HepG2 (cell line): ENCODE data around the gene CASKIN1. TPM values are rescaled to one million over a fixed set of nuclear protein-coding genes. Genes with fewer than 3 reads are reported as not detected.

ENCODE experiments used
- CBX5 ChIP-seq: sonication (generic); formaldehyde crosslinking; IDR thresholded peaks from 2 replicates; pipeline ENCODE4 v1.4.0; 2020; ENCODE audit warnings: missing genetic modification reagents, borderline replicate concordance
- EED ChIP-seq: sonication (generic); formaldehyde crosslinking; IDR thresholded peaks from 2 replicates; pipeline ENCODE4 v1.5.0; 2020; ENCODE audit warnings: mild to moderate bottlenecking, missing genetic modification reagents
- FIP1L1 ChIP-seq: fragments of 200-400 bp; formaldehyde crosslinking; IDR thresholded peaks from 2 replicates; pipeline ENCODE4 v1.6.1; 2018; ENCODE audit warnings: low read depth, mild to moderate bottlenecking, low read length, moderate library complexity, borderline replicate concordance; ENCODE audit not compliant: insufficient read depth
- KDM5A ChIP-seq: fragments of 200-600 bp; sonication (generic); IDR thresholded peaks from 2 replicates; pipeline ENCODE4 v1.7.0; 2018; ENCODE audit warnings: antibody characterized with exemption, mild to moderate bottlenecking, low read length, borderline replicate concordance
- POLR2G ChIP-seq: fragments of 200-400 bp; formaldehyde crosslinking; IDR thresholded peaks from 2 replicates; pipeline ENCODE4 v1.6.1; 2018; ENCODE audit warnings: mild to moderate bottlenecking, low read depth, low read length, moderate library complexity
- RBM39 ChIP-seq: fragments of 200-400 bp; formaldehyde crosslinking; IDR thresholded peaks from one replicate; pipeline ENCODE4 v1.6.1; 2018; ENCODE audit warnings: antibody characterized with exemption, mild to moderate bottlenecking, low read depth, low read length; ENCODE audit not compliant: poor library complexity, severe bottlenecking
- RCOR2 ChIP-seq: IDR thresholded peaks from 2 replicates; pipeline ENCODE4 v1.6.1; 2016; ENCODE audit warnings: missing biosample characterization, missing genetic modification reagents
- YEATS2 ChIP-seq: sonication (generic); formaldehyde crosslinking; IDR thresholded peaks from 2 replicates; pipeline ENCODE4 v1.4.0; 2020; ENCODE audit warnings: missing genetic modification reagents, borderline replicate concordance
- ZMYM2 ChIP-seq: sonication (generic); formaldehyde crosslinking; IDR thresholded peaks from 2 replicates; pipeline ENCODE4 v1.8.0; 2022; ENCODE audit warnings: mild to moderate bottlenecking, missing genetic modification reagents
- ZNF552 ChIP-seq: sonication (generic); formaldehyde crosslinking; IDR thresholded peaks from 2 replicates; pipeline ENCODE4 v1.9.0; 2022; ENCODE audit warnings: missing genetic modification reagents, mild to moderate bottlenecking, borderline replicate concordance
- ZNF563 ChIP-seq: sonication (generic); formaldehyde crosslinking; IDR thresholded peaks from 2 replicates; pipeline ENCODE4 v1.8.0; 2022; ENCODE audit warnings: mild to moderate bottlenecking, moderate library complexity, missing genetic modification reagents
- ZNF564 ChIP-seq: sonication (generic); formaldehyde crosslinking; IDR thresholded peaks from 2 replicates; pipeline ENCODE4 v1.8.1; 2023; ENCODE audit warnings: mild to moderate bottlenecking, missing genetic modification reagents
- polyA plus RNA-seq, 8 experiments: library from polyadenylated mRNA; depleted of rRNA in 3 of 8; stranded (reverse) in 7 of 8; unstranded in 1 of 8; fragments of >200 nt; fragmentation: Illumina TruSeq in 4 of 8; extraction: Trizol in 4 of 8; gene quantifications; 2 replicates each; pipeline versions ENCODE4 v1.2.1 to v1.2.3, GENCODE V29; 2011 to 2016; ENCODE audit warnings: low read depth in 4 of 8, missing spikeins in 1 of 8, mixed read lengths in 1 of 8; ENCODE audit not compliant: insufficient read depth in 1 of 8
- total RNA-seq, 5 experiments: library from RNA; depleted of rRNA; stranded (reverse); fragments of >200 nt; fragmentation: Illumina TruSeq; extraction: Trizol; gene quantifications; 2 replicates each; pipeline ENCODE4 v1.2.3, GENCODE V29; 2016; ENCODE audit warnings: low read depth in 1 of 5
- TF ChIP-seq, protein P1 (sequence below): sonication (generic); formaldehyde crosslinking; conservative IDR thresholded peaks from 2 replicates; pipeline ENCODE4 v1.5.0; 2020; ENCODE audit warnings: missing genetic modification reagents
- TF ChIP-seq, protein P2 (sequence below): sonication (generic); formaldehyde crosslinking; IDR thresholded peaks from 2 replicates; pipeline ENCODE4 v1.4.0; 2020; ENCODE audit warnings: missing genetic modification reagents
- TF ChIP-seq, protein P3 (sequence below): sonication (generic); formaldehyde crosslinking; IDR thresholded peaks from 2 replicates; pipeline ENCODE4 v1.5.0; 2020; ENCODE audit warnings: missing genetic modification reagents
- TF ChIP-seq, protein P4 (sequence below): sonication (generic); formaldehyde crosslinking; IDR thresholded peaks from 2 replicates; pipeline ENCODE4 v1.5.0; 2020; ENCODE audit warnings: mild to moderate bottlenecking, missing genetic modification reagents
- TF ChIP-seq, protein P5 (sequence below): IDR thresholded peaks from 2 replicates; pipeline ENCODE4 v1.6.1; 2012; ENCODE audit warnings: low read depth, low read length, improper control_type of control experiment
- TF ChIP-seq, protein P6 (sequence below): IDR thresholded peaks from 2 replicates; pipeline ENCODE4 v1.6.1; 2016; ENCODE audit warnings: missing compliant biosample characterization, missing genetic modification reagents, borderline replicate concordance

The CASKIN1 gene
- total and polyA plus RNA-seq, 2 of the 13 experiments (the other 11 are each of a cell fraction or from before 2014, with no cell fraction given): 1.2 to 2.2 TPM

DNA sequence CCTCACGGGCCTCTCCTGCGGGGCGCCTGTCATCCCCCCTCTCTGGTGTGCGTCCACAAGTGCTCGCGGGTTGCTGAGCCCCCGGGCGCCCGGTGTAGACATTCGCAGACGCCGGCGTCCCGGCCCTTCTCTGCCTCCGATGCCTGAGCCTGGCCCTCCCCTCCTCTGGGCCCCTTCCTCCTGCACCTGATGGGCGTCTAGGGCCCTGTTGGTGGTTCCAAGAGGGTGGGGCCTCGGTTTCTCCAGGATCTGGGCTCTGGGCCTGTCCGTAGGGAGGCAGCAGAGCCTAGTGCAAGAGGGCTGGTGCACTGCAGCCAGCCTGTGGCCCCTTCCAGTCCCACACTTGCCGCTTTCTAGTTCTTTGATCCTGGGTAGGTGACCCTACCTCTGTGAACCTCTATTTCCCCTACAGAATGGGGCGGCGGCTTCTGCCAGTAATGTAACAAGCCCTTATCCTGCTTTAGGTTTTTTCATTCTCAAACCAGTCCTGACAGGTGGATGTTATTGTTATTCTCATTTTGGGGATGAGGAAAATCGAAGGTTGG lies 27.6 kb upstream of the CASKIN1 start (continued):
- TF ChIP-seq, protein P1, sequence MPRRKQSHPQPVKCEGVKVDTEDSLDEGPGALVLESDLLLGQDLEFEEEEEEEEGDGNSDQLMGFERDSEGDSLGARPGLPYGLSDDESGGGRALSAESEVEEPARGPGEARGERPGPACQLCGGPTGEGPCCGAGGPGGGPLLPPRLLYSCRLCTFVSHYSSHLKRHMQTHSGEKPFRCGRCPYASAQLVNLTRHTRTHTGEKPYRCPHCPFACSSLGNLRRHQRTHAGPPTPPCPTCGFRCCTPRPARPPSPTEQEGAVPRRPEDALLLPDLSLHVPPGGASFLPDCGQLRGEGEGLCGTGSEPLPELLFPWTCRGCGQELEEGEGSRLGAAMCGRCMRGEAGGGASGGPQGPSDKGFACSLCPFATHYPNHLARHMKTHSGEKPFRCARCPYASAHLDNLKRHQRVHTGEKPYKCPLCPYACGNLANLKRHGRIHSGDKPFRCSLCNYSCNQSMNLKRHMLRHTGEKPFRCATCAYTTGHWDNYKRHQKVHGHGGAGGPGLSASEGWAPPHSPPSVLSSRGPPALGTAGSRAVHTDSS (CRISPR knock-in tag): 0 out of 2 replicates have a peak, but pooled peaks have one; percentile 10
- TF ChIP-seq YEATS2 (CRISPR knock-in tag) (0 out of 2 replicates have a peak, but pooled peaks have one; percentile 7), EED (CRISPR knock-in tag) (no peak), CBX5 (CRISPR knock-in tag) (no peak), ZNF552 (CRISPR knock-in tag) (no peak), KDM5A (peak; percentile 85), ZNF564 (CRISPR knock-in tag) (0 out of 2 replicates have a peak, but pooled peaks have one; percentile 15), POLR2G (no peak), FIP1L1 (no peak), RBM39 (peak; percentile 39), ZNF563 (CRISPR knock-in tag) (peak; percentile 1; the same call in 1 of the 2 replicates), ZMYM2 (CRISPR knock-in tag) (0 out of 2 replicates have a peak, but pooled peaks have one; percentile 14), RCOR2 (CRISPR knock-in tag) (no peak)
- TF ChIP-seq, protein P2, sequence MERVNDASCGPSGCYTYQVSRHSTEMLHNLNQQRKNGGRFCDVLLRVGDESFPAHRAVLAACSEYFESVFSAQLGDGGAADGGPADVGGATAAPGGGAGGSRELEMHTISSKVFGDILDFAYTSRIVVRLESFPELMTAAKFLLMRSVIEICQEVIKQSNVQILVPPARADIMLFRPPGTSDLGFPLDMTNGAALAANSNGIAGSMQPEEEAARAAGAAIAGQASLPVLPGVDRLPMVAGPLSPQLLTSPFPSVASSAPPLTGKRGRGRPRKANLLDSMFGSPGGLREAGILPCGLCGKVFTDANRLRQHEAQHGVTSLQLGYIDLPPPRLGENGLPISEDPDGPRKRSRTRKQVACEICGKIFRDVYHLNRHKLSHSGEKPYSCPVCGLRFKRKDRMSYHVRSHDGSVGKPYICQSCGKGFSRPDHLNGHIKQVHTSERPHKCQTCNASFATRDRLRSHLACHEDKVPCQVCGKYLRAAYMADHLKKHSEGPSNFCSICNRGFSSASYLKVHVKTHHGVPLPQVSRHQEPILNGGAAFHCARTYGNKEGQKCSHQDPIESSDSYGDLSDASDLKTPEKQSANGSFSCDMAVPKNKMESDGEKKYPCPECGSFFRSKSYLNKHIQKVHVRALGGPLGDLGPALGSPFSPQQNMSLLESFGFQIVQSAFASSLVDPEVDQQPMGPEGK (CRISPR knock-in tag): peak; percentile 59
- TF ChIP-seq, protein P3, sequence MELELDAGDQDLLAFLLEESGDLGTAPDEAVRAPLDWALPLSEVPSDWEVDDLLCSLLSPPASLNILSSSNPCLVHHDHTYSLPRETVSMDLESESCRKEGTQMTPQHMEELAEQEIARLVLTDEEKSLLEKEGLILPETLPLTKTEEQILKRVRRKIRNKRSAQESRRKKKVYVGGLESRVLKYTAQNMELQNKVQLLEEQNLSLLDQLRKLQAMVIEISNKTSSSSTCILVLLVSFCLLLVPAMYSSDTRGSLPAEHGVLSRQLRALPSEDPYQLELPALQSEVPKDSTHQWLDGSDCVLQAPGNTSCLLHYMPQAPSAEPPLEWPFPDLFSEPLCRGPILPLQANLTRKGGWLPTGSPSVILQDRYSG: 0 out of 2 replicates have a peak, but pooled peaks have one; percentile 26
- TF ChIP-seq, protein P4, sequence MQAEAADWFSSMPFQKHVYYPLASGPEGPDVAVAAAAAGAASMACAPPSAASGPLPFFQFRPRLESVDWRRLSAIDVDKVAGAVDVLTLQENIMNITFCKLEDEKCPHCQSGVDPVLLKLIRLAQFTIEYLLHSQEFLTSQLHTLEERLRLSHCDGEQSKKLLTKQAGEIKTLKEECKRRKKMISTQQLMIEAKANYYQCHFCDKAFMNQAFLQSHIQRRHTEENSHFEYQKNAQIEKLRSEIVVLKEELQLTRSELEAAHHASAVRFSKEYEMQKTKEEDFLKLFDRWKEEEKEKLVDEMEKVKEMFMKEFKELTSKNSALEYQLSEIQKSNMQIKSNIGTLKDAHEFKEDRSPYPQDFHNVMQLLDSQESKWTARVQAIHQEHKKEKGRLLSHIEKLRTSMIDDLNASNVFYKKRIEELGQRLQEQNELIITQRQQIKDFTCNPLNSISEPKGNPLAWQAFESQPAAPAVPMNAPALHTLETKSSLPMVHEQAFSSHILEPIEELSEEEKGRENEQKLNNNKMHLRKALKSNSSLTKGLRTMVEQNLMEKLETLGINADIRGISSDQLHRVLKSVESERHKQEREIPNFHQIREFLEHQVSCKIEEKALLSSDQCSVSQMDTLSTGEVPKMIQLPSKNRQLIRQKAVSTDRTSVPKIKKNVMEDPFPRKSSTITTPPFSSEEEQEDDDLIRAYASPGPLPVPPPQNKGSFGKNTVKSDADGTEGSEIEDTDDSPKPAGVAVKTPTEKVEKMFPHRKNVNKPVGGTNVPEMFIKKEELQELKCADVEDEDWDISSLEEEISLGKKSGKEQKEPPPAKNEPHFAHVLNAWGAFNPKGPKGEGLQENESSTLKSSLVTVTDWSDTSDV (CRISPR knock-in tag): 0 out of 2 replicates have a peak, but pooled peaks have one; percentile 3
- TF ChIP-seq, protein P5, sequence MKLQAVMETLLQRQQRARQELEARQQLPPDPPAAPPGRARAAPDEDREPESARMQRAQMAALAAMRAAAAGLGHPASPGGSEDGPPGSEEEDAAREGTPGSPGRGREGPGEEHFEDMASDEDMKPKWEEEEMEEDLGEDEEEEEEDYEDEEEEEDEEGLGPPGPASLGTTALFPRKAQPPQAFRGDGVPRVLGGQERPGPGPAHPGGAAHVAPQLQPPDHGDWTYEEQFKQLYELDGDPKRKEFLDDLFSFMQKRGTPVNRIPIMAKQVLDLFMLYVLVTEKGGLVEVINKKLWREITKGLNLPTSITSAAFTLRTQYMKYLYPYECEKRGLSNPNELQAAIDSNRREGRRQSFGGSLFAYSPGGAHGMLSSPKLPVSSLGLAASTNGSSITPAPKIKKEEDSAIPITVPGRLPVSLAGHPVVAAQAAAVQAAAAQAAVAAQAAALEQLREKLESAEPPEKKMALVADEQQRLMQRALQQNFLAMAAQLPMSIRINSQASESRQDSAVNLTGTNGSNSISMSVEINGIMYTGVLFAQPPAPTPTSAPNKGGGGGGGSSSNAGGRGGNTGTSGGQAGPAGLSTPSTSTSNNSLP: no peak
- TF ChIP-seq, protein P6, sequence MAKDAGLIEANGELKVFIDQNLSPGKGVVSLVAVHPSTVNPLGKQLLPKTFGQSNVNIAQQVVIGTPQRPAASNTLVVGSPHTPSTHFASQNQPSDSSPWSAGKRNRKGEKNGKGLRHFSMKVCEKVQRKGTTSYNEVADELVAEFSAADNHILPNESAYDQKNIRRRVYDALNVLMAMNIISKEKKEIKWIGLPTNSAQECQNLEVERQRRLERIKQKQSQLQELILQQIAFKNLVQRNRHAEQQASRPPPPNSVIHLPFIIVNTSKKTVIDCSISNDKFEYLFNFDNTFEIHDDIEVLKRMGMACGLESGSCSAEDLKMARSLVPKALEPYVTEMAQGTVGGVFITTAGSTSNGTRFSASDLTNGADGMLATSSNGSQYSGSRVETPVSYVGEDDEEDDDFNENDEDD (CRISPR knock-in tag): peak; percentile 33; the same call in 1 of the 2 replicates
